GM10266 (cell line): ENCODE results near the gene SLC44A5.

Source experiments
- DNase-seq: peaks from one replicate; pipeline ENCODE4 v3.0.0; 2012; ENCODE audit errors: extremely low spot score
- CTCF ChIP-seq: IDR thresholded peaks from 2 replicates; pipeline ENCODE4 v1.5.1; 2012; ENCODE audit warnings: mild to moderate bottlenecking, low read depth; ENCODE audit not compliant: control insufficient read depth, insufficient read depth; ENCODE audit errors: missing control alignments

Gene SLC44A5

DNA sequence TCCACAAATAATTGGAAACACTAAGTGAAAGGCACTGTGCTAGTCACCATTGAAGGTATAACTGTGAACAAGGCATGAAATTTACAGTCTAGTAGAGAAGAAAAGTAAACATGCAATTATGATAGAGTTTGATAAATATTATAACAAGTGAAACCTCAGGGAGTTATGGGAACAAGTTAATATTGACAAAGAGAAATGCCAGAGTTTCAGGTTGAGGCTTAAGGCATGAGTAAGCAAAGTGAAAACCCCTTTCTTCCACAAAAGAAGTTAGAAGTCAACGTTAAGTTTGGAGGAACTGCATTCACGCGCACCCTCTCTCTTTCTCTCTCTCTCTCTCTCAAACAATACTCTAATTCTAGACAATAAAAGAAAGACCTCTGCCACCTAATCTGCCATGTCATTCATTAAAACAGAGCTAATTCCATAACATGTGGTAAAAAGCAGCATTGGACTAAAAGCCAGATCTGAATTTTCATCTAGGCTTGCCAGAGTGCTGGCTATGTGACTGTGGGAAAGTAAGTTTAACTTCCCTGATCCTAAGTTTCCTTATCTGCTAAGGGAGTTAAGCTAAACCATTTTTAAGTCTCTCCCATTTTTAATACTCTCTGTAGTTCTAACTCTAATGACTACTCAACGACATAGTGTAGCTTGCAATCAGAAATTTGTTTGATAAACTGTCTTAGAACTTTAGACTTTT, 22.0 kb downstream of the SLC44A5 start:
- DNase-seq: no peak
- TF ChIP-seq CTCF: no peak

DNA sequence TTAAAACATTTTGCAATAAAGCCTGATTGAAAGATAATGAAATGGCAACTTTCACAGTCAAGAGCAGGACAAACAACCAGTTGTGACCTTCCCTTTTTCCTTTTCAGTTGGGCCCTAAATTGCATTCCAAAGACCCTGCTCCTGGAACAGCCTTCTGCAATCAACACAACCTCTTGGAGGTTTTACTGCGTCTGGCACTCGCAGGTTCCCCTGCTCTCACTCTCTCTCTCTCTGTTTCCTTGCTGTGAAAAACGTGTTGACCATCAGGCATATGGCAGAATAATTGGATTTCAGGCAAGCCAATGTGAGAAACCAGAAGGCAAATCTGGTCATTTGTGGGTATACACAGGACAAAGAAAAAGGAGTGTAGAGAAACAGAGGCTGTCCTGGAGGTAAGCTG, 23.2 kb downstream of the SLC44A5 start:
- no peak for TF ChIP-seq CTCF
- DNase-seq: no peak

DNA sequence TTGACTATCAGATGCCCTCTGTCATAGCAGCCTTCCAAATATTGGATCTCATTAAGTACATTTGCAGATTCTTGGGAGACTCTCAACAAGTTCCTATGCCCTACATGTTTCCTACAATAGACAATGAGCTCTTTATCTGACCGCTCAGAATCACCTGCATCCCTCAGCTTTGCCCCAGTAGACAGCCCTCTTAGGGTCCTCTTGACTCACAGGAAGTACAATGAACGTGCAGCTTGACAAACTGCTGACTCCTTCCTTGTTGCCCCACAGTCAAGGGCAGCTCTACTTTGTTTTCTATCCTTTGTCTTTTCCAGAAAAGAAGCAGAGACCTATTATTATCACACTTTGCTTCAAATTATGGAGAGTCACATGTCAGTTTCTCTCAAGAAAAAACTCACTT, 27.6 kb downstream of the SLC44A5 start:
- DNase-seq: no peak
- no peak for TF ChIP-seq CTCF

GRCh38 chr1:75582725-75583261, 28.1 kb downstream of the SLC44A5 start:
- no peak for DNase-seq

GRCh38 chr1:75579046-75579445, 31.9 kb downstream of the SLC44A5 start:
- TF ChIP-seq CTCF: no peak
- no peak for DNase-seq

More at GRCh38 chr1:75582725-75583261, 28.1 kb downstream of the SLC44A5 start:
- TF ChIP-seq CTCF: no peak

DNA sequence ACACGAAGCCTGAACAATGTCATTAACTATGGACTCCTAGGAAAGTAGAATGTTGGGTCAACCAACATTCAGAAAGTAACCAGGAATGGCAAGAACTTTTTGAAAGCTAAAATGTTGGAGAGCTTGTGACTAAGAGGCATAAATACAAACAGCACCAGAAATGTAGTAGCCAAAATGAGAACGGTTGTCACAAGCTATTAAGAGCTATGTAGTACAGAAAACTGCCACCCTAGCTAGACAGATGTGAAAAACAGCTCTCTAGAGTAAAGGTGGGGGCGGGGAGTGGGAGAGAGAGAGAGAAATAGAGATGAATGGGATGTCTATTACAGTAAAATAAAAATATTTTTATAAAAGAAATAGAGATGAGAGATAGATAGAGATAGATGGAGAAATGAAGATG, 35.1 kb downstream of the SLC44A5 start:
- no peak for DNase-seq
- TF ChIP-seq CTCF: no peak

DNA sequence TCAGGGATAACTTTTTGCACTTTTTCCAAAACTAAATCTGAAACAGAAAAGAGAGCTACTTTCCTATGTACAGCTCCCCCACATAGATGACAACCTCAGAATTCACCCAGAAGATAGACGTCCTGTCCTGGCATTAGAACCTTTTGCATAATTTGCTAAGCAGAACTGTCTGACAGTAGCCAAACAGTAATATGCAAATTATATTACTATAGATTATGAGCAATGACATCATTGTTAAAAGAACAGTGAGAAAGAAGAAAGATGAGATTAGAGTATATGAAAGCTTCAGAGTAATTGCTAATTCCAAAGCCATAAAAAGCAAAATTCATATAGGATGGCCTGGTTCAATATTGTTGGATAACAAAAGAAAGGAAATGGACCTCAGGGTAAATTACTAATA, 43.7 kb downstream of the SLC44A5 start:
- DNase-seq: no peak
- no peak for TF ChIP-seq CTCF
